HepG2 (cell line): ENCODE results near the gene CENATAC. TPM values are rescaled to one million over a fixed set of nuclear protein-coding genes. Genes with fewer than 3 reads are reported as not detected.
"Not testable (repeated sequence)": the region's sequence is repeated elsewhere in the genome, so short reads cannot be mapped to it uniquely, and the experiment has no call there.

ENCODE experiments used
- ATAC-seq: fragments of 200-7000 bp; cut with Tn5 transposase; 3 replicates; pipeline ENCODE4 v1.9.1; 2020; ENCODE audit warnings: mild to moderate bottlenecking, moderate library complexity
- BruUV-seq: library from RNA; stranded (reverse); fragments of 400-500 nt; replicated peaks from 2 replicates; lab custom pipeline; 2021; lab: Mats Ljungman, UMichigan
- CTCF ChIA-PET: fragments of 300-600 bp; formaldehyde crosslinking; extraction: SDS; loops from one replicate; lab custom pipeline; 2021; ENCODE audit warnings: low total read pairs, inconsistent platforms, low intra/inter-chr PET ratio; lab: Yijun Ruan, JAX
- POLR2A ChIA-PET: fragments of 350-600 bp; sonication (Branson Sonifier 250); formaldehyde crosslinking; loops from one replicate; lab custom pipeline; 2020; ENCODE audit warnings: antibody characterized with exemption, inconsistent platforms; lab: Yijun Ruan, JAX
- DNase-seq: peaks from one replicate; pipeline ENCODE4 v3.0.0-alpha.2; 2015; ENCODE audit warnings: low spot score
- FAIRE-seq: peaks from 3 replicates; lab custom pipeline; 2011; peaks lifted over from hg19 to GRCh38; lab: Jason Lieb, UNC
- H2AFZ ChIP-seq: one replicate; pipeline ENCODE4 v1.6.1; 2011; ENCODE audit warnings: low read length, inconsistent platforms
- H3K27ac ChIP-seq: fragments of 300-600 bp; 3 replicates; pipeline ENCODE4 v1.8.0; 2011; ENCODE audit warnings: mixed run types, mild to moderate bottlenecking, mixed read lengths, low read length, inconsistent platforms; ENCODE audit not compliant: insufficient read depth; ENCODE audit errors: extremely low read length
- H3K27me3 ChIP-seq, 2 experiments: fragments of 200-600 bp in 1 of 2; 2 replicates in 1 of 2; 3 replicates in 1 of 2; pipeline versions ENCODE4 v1.6.0 to v1.8.0; 2011; ENCODE audit warnings: low read length in 2 of 2, mild to moderate bottlenecking in 2 of 2, moderate library complexity in 2 of 2, inconsistent platforms in 1 of 2; ENCODE audit not compliant: insufficient read depth in 2 of 2, control insufficient read depth in 1 of 2
- H3K36me3 ChIP-seq, 2 experiments: fragments of 200-600 bp in 1 of 2; replicated peaks in 1 of 2; 2 replicates in 1 of 2; 3 replicates in 1 of 2; pipeline versions ENCODE4 v1.5.1 to v1.8.0; 2011; ENCODE audit warnings: low read length in 2 of 2, inconsistent platforms in 1 of 2; ENCODE audit not compliant: insufficient read depth in 2 of 2, control insufficient read depth in 1 of 2
- H3K4me1 ChIP-seq: 2 replicates; pipeline ENCODE4 v1.5.1; 2012; ENCODE audit warnings: low read length, inconsistent platforms; ENCODE audit not compliant: insufficient read depth
- H3K4me2 ChIP-seq: 2 replicates; pipeline ENCODE4 v1.6.0; 2011; ENCODE audit warnings: low read depth, low read length, inconsistent platforms
- H3K4me3 ChIP-seq, 3 experiments: fragments of 200-600 bp in 1 of 3; sonication (generic), shearing (Covaris generic) in 1 of 3; replicated peaks in 1 of 3; 2 replicates each; pipeline ENCODE4 v1.5.1; 2011 to 2016; ENCODE audit warnings: low read length in 3 of 3, inconsistent platforms in 2 of 3, low read depth in 2 of 3, mild to moderate bottlenecking in 2 of 3, control low read depth in 1 of 3, mixed read lengths in 1 of 3; ENCODE audit not compliant: insufficient read depth in 1 of 3
- H3K79me2 ChIP-seq: one replicate; pipeline ENCODE4 v1.6.1; 2011; ENCODE audit warnings: low read length, inconsistent platforms; ENCODE audit not compliant: insufficient read depth
- H3K9ac ChIP-seq: 2 replicates; pipeline ENCODE4 v1.6.0; 2011; ENCODE audit warnings: mild to moderate bottlenecking, low read depth, low read length, inconsistent platforms; ENCODE audit not compliant: insufficient read depth
- H3K9me3 ChIP-seq: 2 replicates; pipeline ENCODE4 v1.5.1; 2012; ENCODE audit warnings: mild to moderate bottlenecking, low read length
- H4K20me1 ChIP-seq: 2 replicates; pipeline ENCODE4 v1.6.0; 2011; ENCODE audit warnings: inconsistent platforms, mild to moderate bottlenecking, low read length, moderate library complexity; ENCODE audit not compliant: insufficient read depth
- KLF15 ChIP-seq: sonication (generic); formaldehyde crosslinking; IDR thresholded peaks from 2 replicates; pipeline ENCODE4 v1.8.1; 2023; ENCODE audit warnings: borderline replicate concordance, mild to moderate bottlenecking, inconsistent platforms, missing genetic modification reagents, mixed read lengths
- WGBS: methylation state at CpG from one replicate; pipeline ENCODE4 v1.1.6; 2017; ENCODE audit warnings: low lambda C conversion rate; 5-methylcytosine and 5-hydroxymethylcytosine counted together
- in situ Hi-C: cut with HindIII; loops from 2 replicates; pipeline ENCODE4 v1.10.0; 2017; ENCODE audit warnings: low pct_unique_long_range_greater_than_20kb; ENCODE audit not compliant: extremely low pct_ligation_motif_present
- intact Hi-C: fragments of 100-400 bp; cut with micrococcal nuclease; formaldehyde crosslinking; loops from one replicate; pipeline ENCODE4 v1.10.0; 2022; ENCODE audit not compliant: unreplicated experiment
- polyA plus RNA-seq, 8 experiments: library from polyadenylated mRNA; depleted of rRNA in 3 of 8; stranded (reverse) in 7 of 8; unstranded in 1 of 8; fragments of >200 nt; fragmentation: Illumina TruSeq in 4 of 8; extraction: Trizol in 4 of 8; gene quantifications; 2 replicates each; pipeline versions ENCODE4 v1.2.1 to v1.2.3, GENCODE V29; 2011 to 2016; ENCODE audit warnings: low read depth in 4 of 8, missing spikeins in 1 of 8, mixed read lengths in 1 of 8; ENCODE audit not compliant: insufficient read depth in 1 of 8
- total RNA-seq, 5 experiments: library from RNA; depleted of rRNA; stranded (reverse); fragments of >200 nt; fragmentation: Illumina TruSeq; extraction: Trizol; gene quantifications; 2 replicates each; pipeline ENCODE4 v1.2.3, GENCODE V29; 2016; ENCODE audit warnings: low read depth in 1 of 5
- TF ChIP-seq, protein P1 (sequence below): IDR thresholded peaks from 2 replicates; pipeline ENCODE4 v1.6.1; 2016; ENCODE audit warnings: control low read depth
- TF ChIP-seq, protein P2 (sequence below): sonication (generic); formaldehyde crosslinking; IDR thresholded peaks from 2 replicates; pipeline ENCODE4 v1.4.0; 2020; ENCODE audit warnings: missing genetic modification reagents, low read depth, mild to moderate bottlenecking, borderline replicate concordance

The CENATAC gene
- total and polyA plus RNA-seq, 2 of the 13 experiments (the other 11 are each of a cell fraction or from before 2014, with no cell fraction given) = 21.7 to 25.0 TPM

DNA sequence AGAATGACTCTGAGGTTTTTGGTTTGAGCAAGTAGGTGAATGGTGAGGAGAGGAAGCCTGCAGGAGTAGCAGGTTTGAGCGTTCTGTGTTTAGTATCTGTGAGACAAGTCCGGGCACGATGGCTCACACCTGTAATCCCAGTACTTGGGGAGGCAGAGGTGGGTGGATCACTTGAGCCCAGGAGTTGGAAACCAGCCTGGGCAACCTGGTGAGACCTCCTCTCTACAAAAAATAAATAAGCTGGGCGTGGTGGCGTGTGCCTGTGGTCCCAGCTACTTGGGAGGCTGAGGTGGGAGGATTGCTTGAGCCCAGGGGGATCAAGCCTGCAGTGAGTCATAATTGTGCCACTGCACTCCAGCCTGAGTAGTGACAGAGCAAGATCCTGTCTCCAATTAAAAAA, 9.7 kb upstream of the CENATAC start (continued):
- TF ChIP-seq, protein P1, sequence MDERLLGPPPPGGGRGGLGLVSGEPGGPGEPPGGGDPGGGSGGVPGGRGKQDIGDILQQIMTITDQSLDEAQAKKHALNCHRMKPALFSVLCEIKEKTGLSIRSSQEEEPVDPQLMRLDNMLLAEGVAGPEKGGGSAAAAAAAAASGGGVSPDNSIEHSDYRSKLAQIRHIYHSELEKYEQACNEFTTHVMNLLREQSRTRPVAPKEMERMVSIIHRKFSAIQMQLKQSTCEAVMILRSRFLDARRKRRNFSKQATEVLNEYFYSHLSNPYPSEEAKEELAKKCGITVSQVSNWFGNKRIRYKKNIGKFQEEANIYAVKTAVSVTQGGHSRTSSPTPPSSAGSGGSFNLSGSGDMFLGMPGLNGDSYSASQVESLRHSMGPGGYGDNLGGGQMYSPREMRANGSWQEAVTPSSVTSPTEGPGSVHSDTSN (CRISPR knock-in tag) = no peak
- no peak for TF ChIP-seq KLF15
- TF ChIP-seq, protein P2, sequence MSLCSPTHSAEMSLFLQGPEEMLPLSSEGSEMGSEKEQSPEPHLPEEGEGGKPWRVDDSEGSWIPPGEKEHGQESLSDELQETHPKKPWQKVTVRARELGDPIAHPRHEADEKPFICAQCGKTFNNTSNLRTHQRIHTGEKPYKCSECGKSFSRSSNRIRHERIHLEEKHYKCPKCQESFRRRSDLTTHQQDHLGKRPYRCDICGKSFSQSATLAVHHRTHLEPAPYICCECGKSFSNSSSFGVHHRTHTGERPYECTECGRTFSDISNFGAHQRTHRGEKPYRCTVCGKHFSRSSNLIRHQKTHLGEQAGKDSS (CRISPR knock-in tag) = no peak
- TF ChIP-seq, all 625 proteins: peak for 0

DNA sequence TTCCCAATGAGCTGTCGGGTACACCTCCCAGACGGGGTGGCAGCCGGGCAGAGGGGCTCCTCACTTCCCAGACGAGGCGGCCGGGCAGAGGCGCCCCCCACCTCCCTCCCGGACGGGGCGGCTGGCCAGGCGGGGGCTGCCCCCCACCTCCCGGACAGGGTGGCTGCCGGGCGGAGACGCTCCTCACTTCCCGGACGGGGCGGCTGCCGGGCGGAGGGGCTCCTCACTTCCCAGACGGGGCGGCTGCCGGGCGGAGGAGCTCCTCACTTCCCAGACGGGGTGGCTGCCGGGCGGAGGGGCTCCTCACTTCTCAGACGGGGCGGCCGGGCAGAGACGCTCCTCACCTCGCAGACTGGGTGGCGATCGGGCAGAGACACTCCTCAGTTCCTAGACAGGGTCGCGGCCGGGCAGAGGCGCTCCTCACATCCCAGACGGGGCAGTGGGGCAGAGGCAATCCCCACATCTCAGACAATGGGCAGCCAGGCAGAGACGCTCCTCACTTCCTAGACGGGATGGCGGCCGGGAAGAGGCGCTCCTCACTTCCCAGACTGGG, 6.4 kb upstream of the CENATAC start:
- H3K4me3 ChIP-seq, in situ Hi-C loops, H3K9me3 ChIP-seq, DNase-seq, H2AFZ ChIP-seq, H4K20me1 ChIP-seq, H3K9ac ChIP-seq, H3K27me3 ChIP-seq, CTCF ChIA-PET, BruUV-seq, H3K4me2 ChIP-seq, POLR2A ChIA-PET, intact Hi-C loops, H3K79me2 ChIP-seq, H3K36me3 ChIP-seq, H3K27ac ChIP-seq, FAIRE-seq, ATAC-seq: not testable (repeated sequence)
- 100% methylated on average over 7 of the region's 44 CpGs for WGBS
- H3K4me1 ChIP-seq = peaks cover 12% of the 10 kb centered on the region
